Measurements from ENCODE around the gene DMBX1. TPM values are rescaled to one million over a fixed set of nuclear protein-coding genes. Genes with fewer than 3 reads are reported as not detected.

Gene DMBX1
- total and polyA plus RNA-seq, 9 of the 15 experiments (the other 6 are each of a cell fraction or from before 2014, with no cell fraction given): 0.25 to 4.3 (median 1.0) TPM

GRCh38 chr1:46527474-46528296, 38.0 kb downstream of the DMBX1 start (continued):
- no peak; a peak in 1 of 4 replicates for TF ChIP-seq TBL1XR1 (IDR thresholded peaks at IDR 0.05; ENCODE audit: low read length in 2 of 2)
- TF ChIP-seq JUN (IDR thresholded peaks at IDR 0.05; ENCODE audit: borderline replicate concordance, low read depth, low read length): peak; percentile 98
- peak; percentile 52; the same call in 1 of the 2 replicates for TF ChIP-seq JUN (CRISPR knock-in tag; IDR thresholded peaks at IDR 0.05; ENCODE audit: borderline replicate concordance)
- no peak for TF ChIP-seq RFX7 (CRISPR knock-in tag; IDR thresholded peaks at IDR 0.05)
- TF ChIP-seq HNRNPL (IDR thresholded peaks at IDR 0.05; ENCODE audit: low read depth, low read length): no peak
- TF ChIP-seq ZFX (CRISPR knock-in tag; IDR thresholded peaks at IDR 0.05): no peak; the same call in 1 of the 2 replicates
- TF ChIP-seq CTBP1 (IDR thresholded peaks at IDR 0.05; ENCODE audit: borderline replicate concordance): peak; percentile 82
- no peak for TF ChIP-seq RBBP5 (IDR thresholded peaks at IDR 0.05; ENCODE audit: borderline replicate concordance, insufficient read depth, low read length, poor library complexity, severe bottlenecking)
- peak; percentile 97 for TF ChIP-seq JUND (IDR thresholded peaks at IDR 0.05; ENCODE audit: borderline replicate concordance, low read depth, low read length)
- TF ChIP-seq JUND (tag; IDR thresholded peaks at IDR 0.05; ENCODE audit: borderline replicate concordance, low read depth, low read length): peak; percentile 96
- 0 out of 4 replicates have a peak, but pooled peaks of 1 of the 2 experiments have one; percentile 58 for TF ChIP-seq CSDE1 (IDR thresholded peaks at IDR 0.05)
- no peak for TF ChIP-seq ZNF511 (CRISPR knock-in tag; IDR thresholded peaks at IDR 0.05)
- TF ChIP-seq NONO (IDR thresholded peaks at IDR 0.05; ENCODE audit: low read depth in 2 of 2, low read length in 1 of 2): peak in 1 of 2 experiments; percentile 78; a peak in 2 of 4 replicates
- TF ChIP-seq IRF9 (tag; IDR thresholded peaks at IDR 0.05): no peak
- peak; percentile 68 for TF ChIP-seq BHLHE40 (IDR thresholded peaks at IDR 0.05; ENCODE audit: low read length)
- TF ChIP-seq SAFB (IDR thresholded peaks at IDR 0.05; ENCODE audit: borderline replicate concordance, low read depth, low read length): no peak
- no peak for TF ChIP-seq SRSF7 (optimal IDR thresholded peaks at IDR 0.05; ENCODE audit: low read depth, low read length)
- TF ChIP-seq THRA (IDR thresholded peaks at IDR 0.05): no peak
- peak; percentile 100 for TF ChIP-seq SMC3 (conservative IDR thresholded peaks at IDR 0.05; ENCODE audit: insufficient read depth, low read depth, low read length)
- TF ChIP-seq POLR3G (IDR thresholded peaks at IDR 0.05; ENCODE audit: extremely low read depth, insufficient read length, insufficient replicate concordance): no peak
- no peak for TF ChIP-seq PCBP2 (IDR thresholded peaks at IDR 0.05; ENCODE audit: low read depth, low read length, poor library complexity, severe bottlenecking)
- TF ChIP-seq BRCA1 (IDR thresholded peaks at IDR 0.05): no peak
- TF ChIP-seq BRCA1 (CRISPR knock-in tag; IDR thresholded peaks at IDR 0.05): no peak
- peak in 1 of 2 experiments; percentile 61; a peak in 1 of 3 replicates for TF ChIP-seq CBX3 (IDR thresholded peaks at IDR 0.05; ENCODE audit: borderline replicate concordance in 1 of 2, low read length in 2 of 2)
- peak; percentile 36; the same call in 1 of the 2 replicates for TF ChIP-seq LEF1 (IDR thresholded peaks at IDR 0.05)
- no peak for TF ChIP-seq FOXM1 (IDR thresholded peaks at IDR 0.05; ENCODE audit: low read depth)
- no peak for TF ChIP-seq FOXM1 (CRISPR knock-in tag; IDR thresholded peaks at IDR 0.05; ENCODE audit: low read depth)
